ENCODE data around the gene ARHGAP18.

DNA sequence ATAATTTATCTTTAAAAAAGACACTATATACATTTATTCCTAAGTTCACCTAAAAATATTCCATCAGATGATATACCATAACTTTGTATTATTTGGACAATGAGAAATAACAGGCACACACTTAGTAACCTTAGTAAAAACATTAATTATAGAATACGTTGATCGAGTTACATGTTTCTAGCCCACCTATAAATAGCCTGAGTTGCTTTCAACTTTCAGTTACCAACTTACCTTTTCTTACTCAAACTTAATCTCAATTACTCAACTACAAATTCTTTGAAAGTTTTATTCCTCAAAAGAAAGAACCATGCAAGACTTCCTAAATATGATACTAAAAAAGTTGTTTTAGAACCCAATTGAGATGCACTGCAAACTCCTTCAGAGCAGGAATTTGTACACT lies 12.2 kb downstream of the ARHGAP18 start:
- TF ChIP-seq FOXK1 (CRISPR knock-in tag; IDR thresholded peaks at IDR 0.05; ENCODE audit: borderline replicate concordance, low read depth), result no peak
- TF ChIP-seq, protein P1, sequence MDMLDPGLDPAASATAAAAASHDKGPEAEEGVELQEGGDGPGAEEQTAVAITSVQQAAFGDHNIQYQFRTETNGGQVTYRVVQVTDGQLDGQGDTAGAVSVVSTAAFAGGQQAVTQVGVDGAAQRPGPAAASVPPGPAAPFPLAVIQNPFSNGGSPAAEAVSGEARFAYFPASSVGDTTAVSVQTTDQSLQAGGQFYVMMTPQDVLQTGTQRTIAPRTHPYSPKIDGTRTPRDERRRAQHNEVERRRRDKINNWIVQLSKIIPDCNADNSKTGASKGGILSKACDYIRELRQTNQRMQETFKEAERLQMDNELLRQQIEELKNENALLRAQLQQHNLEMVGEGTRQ (IDR thresholded peaks at IDR 0.05; ENCODE audit: low read depth, low read length), result no peak
- TF ChIP-seq, protein P1 (CRISPR knock-in tag; IDR thresholded peaks at IDR 0.05; ENCODE audit: borderline replicate concordance), result no peak
- TF ChIP-seq, protein P2, sequence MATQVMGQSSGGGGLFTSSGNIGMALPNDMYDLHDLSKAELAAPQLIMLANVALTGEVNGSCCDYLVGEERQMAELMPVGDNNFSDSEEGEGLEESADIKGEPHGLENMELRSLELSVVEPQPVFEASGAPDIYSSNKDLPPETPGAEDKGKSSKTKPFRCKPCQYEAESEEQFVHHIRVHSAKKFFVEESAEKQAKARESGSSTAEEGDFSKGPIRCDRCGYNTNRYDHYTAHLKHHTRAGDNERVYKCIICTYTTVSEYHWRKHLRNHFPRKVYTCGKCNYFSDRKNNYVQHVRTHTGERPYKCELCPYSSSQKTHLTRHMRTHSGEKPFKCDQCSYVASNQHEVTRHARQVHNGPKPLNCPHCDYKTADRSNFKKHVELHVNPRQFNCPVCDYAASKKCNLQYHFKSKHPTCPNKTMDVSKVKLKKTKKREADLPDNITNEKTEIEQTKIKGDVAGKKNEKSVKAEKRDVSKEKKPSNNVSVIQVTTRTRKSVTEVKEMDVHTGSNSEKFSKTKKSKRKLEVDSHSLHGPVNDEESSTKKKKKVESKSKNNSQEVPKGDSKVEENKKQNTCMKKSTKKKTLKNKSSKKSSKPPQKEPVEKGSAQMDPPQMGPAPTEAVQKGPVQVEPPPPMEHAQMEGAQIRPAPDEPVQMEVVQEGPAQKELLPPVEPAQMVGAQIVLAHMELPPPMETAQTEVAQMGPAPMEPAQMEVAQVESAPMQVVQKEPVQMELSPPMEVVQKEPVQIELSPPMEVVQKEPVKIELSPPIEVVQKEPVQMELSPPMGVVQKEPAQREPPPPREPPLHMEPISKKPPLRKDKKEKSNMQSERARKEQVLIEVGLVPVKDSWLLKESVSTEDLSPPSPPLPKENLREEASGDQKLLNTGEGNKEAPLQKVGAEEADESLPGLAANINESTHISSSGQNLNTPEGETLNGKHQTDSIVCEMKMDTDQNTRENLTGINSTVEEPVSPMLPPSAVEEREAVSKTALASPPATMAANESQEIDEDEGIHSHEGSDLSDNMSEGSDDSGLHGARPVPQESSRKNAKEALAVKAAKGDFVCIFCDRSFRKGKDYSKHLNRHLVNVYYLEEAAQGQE (IDR thresholded peaks at IDR 0.05; ENCODE audit: borderline replicate concordance in 1 of 2, low read depth in 1 of 2, low read length in 2 of 2), result no peak
- TF ChIP-seq, protein P3, sequence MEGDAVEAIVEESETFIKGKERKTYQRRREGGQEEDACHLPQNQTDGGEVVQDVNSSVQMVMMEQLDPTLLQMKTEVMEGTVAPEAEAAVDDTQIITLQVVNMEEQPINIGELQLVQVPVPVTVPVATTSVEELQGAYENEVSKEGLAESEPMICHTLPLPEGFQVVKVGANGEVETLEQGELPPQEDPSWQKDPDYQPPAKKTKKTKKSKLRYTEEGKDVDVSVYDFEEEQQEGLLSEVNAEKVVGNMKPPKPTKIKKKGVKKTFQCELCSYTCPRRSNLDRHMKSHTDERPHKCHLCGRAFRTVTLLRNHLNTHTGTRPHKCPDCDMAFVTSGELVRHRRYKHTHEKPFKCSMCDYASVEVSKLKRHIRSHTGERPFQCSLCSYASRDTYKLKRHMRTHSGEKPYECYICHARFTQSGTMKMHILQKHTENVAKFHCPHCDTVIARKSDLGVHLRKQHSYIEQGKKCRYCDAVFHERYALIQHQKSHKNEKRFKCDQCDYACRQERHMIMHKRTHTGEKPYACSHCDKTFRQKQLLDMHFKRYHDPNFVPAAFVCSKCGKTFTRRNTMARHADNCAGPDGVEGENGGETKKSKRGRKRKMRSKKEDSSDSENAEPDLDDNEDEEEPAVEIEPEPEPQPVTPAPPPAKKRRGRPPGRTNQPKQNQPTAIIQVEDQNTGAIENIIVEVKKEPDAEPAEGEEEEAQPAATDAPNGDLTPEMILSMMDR (CRISPR knock-in tag; IDR thresholded peaks at IDR 0.05), result no peak
- TF ChIP-seq MAFK (conservative IDR thresholded peaks at IDR 0.05 in 1 of 2, IDR thresholded peaks at IDR 0.05 in 1 of 2; ENCODE audit: low read length in 2 of 2), result no peak
- TF ChIP-seq TBP (CRISPR knock-in tag; IDR thresholded peaks at IDR 0.05), result no peak
- TF ChIP-seq, protein P4, sequence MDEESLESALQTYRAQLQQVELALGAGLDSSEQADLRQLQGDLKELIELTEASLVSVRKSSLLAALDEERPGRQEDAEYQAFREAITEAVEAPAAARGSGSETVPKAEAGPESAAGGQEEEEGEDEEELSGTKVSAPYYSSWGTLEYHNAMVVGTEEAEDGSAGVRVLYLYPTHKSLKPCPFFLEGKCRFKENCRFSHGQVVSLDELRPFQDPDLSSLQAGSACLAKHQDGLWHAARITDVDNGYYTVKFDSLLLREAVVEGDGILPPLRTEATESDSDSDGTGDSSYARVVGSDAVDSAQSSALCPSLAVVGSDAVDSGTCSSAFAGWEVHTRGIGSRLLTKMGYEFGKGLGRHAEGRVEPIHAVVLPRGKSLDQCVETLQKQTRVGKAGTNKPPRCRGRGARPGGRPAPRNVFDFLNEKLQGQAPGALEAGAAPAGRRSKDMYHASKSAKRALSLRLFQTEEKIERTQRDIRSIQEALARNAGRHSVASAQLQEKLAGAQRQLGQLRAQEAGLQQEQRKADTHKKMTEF (CRISPR knock-in tag; IDR thresholded peaks at IDR 0.05), result no peak
- no peak for TF ChIP-seq ZNF569 (CRISPR knock-in tag; IDR thresholded peaks at IDR 0.05; ENCODE audit: borderline replicate concordance)
- no peak for TF ChIP-seq RFX5 (IDR thresholded peaks at IDR 0.05; ENCODE audit: low read depth, low read length)
